ENCODE results near the gene COPB2. TPM values are rescaled to one million over a fixed set of nuclear protein-coding genes. Genes with fewer than 3 reads are reported as not detected.

COPB2 gene
- polyA plus RNA-seq, 1 donor (not counting 4 experiments of a cell fraction or from before 2014, with no cell fraction given), result 149 TPM

- TF ChIP-seq CTCF (optimal IDR thresholded peaks at IDR 0.05 in 1 of 3, IDR thresholded peaks at IDR 0.05 in 1 of 3, conservative IDR thresholded peaks at IDR 0.05 in 1 of 3; ENCODE audit: extremely low read depth in 1 of 3, insufficient read depth in 2 of 3, low read length in 3 of 3) (no peak), EZH2 (IDR thresholded peaks at IDR 0.05; ENCODE audit: low read length) (no peak)
- peak; percentile 23 for FAIRE-seq
- peaks cover 16% of the 10 kb centered on the region for H3K4me1 ChIP-seq (ENCODE audit: control insufficient read depth, extremely low read depth, insufficient read depth, low read length)
- no peaks in the 10 kb centered on the region for H3K27me3 ChIP-seq (ENCODE audit: control insufficient read depth, extremely low read depth, insufficient read depth, low read length)
- H4K20me1 ChIP-seq (ENCODE audit: control insufficient read depth, extremely low read depth, insufficient read depth, low read length), result no peaks in the 10 kb centered on the region
- no peaks in the 10 kb centered on the region for H3K9me1 ChIP-seq (ENCODE audit: control insufficient read depth, extremely low read depth, insufficient read depth, low read length)
- H3K9ac ChIP-seq (ENCODE audit: control insufficient read depth, extremely low read depth, insufficient read depth, low read length), result peak overlapping the region; percentile 31
- no peaks in the 10 kb centered on the region for H3K9me3 ChIP-seq (ENCODE audit: control insufficient read depth, low read depth, low read length)
- H3K4me2 ChIP-seq (ENCODE audit: control insufficient read depth, extremely low read depth, insufficient read depth, low read depth, low read length), result peak overlapping the region; percentile 30
- no peaks in the 10 kb centered on the region for H3K79me2 ChIP-seq (ENCODE audit: control insufficient read depth, insufficient read depth, low read length)
- no peak for DNase-seq (ENCODE audit: low read depth, low spot score)
- H2AFZ ChIP-seq (ENCODE audit: control insufficient read depth, low read length), result peak overlapping the region; percentile 65
- no peaks in the 10 kb centered on the region for H3K36me3 ChIP-seq (ENCODE audit: control insufficient read depth in 2 of 2, extremely low read depth in 1 of 2, insufficient read depth in 2 of 2, low read length in 2 of 2)
- peak overlapping the region; percentile 76 for H3K27ac ChIP-seq (ENCODE audit: control insufficient read depth, insufficient read depth, low read length)
- dilution Hi-C loops (cut with MboI; ENCODE audit: extremely low pct_ligation_motif_present, low sequenced_read_pairs), result no loop called here
- H3K4me3 ChIP-seq (ENCODE audit: control insufficient read depth in 2 of 3, extremely low read depth in 1 of 3, insufficient read depth in 2 of 3, low read depth in 1 of 3, low read length in 3 of 3), result no peak overlapping the region
Observed at GRCh38 chr3:139434228-139434627, 44.8 kb upstream of the COPB2 start.

GRCh38 chr3:139433089-139433488 lies 43.6 kb upstream of the COPB2 start:
- FAIRE-seq (no peak), DNase-seq (ENCODE audit: low read depth, low spot score) (no peak)
- Histone ChIP-seq H3K27ac (ENCODE audit: control insufficient read depth, insufficient read depth, low read length) (no peak overlapping the region), H3K9me3 (ENCODE audit: control insufficient read depth, low read depth, low read length) (no peaks in the 10 kb centered on the region), H3K4me3 (ENCODE audit: control insufficient read depth in 2 of 3, extremely low read depth in 1 of 3, insufficient read depth in 2 of 3, low read depth in 1 of 3, low read length in 3 of 3) (no peak overlapping the region), H4K20me1 (ENCODE audit: control insufficient read depth, extremely low read depth, insufficient read depth, low read length) (no peaks in the 10 kb centered on the region), H2AFZ (ENCODE audit: control insufficient read depth, low read length) (no peak overlapping the region), H3K79me2 (ENCODE audit: control insufficient read depth, insufficient read depth, low read length) (no peaks in the 10 kb centered on the region), H3K4me1 (ENCODE audit: control insufficient read depth, extremely low read depth, insufficient read depth, low read length) (peaks cover 16% of the 10 kb centered on the region), H3K9ac (ENCODE audit: control insufficient read depth, extremely low read depth, insufficient read depth, low read length) (no peak overlapping the region), H3K4me2 (ENCODE audit: control insufficient read depth, extremely low read depth, insufficient read depth, low read depth, low read length) (no peak overlapping the region), H3K36me3 (ENCODE audit: control insufficient read depth in 2 of 2, extremely low read depth in 1 of 2, insufficient read depth in 2 of 2, low read length in 2 of 2) (no peaks in the 10 kb centered on the region), H3K27me3 (ENCODE audit: control insufficient read depth, extremely low read depth, insufficient read depth, low read length) (no peaks in the 10 kb centered on the region), H3K9me1 (ENCODE audit: control insufficient read depth, extremely low read depth, insufficient read depth, low read length) (no peaks in the 10 kb centered on the region)
- dilution Hi-C loops (cut with MboI; ENCODE audit: extremely low pct_ligation_motif_present, low sequenced_read_pairs), result no loop called here
- TF ChIP-seq CTCF (optimal IDR thresholded peaks at IDR 0.05 in 1 of 3, IDR thresholded peaks at IDR 0.05 in 1 of 3, conservative IDR thresholded peaks at IDR 0.05 in 1 of 3; ENCODE audit: extremely low read depth in 1 of 3, insufficient read depth in 2 of 3, low read length in 3 of 3) (no peak), EZH2 (IDR thresholded peaks at IDR 0.05; ENCODE audit: low read length) (no peak)
